Esophagus mucosa (tissue), 1 donor: ENCODE results near the gene PKP2. TPM values are rescaled to one million over a fixed set of nuclear protein-coding genes. Genes with fewer than 3 reads are reported as not detected.

Experiments used
- ATAC-seq: fragments of 200-7000 bp; cut with Tn5 transposase; one replicate; pipeline ENCODE4 v1.9.1; 2020
- total RNA-seq: library from RNA; stranded (reverse); gene quantifications from one replicate; pipeline ENCODE4 v1.2.4, GENCODE V29; 2023
- donor health status: DM: yes; HTN: yes; CAD: no.

Gene PKP2
- total RNA-seq, 1 donor from 2014 or later, result 13.7 TPM

DNA sequence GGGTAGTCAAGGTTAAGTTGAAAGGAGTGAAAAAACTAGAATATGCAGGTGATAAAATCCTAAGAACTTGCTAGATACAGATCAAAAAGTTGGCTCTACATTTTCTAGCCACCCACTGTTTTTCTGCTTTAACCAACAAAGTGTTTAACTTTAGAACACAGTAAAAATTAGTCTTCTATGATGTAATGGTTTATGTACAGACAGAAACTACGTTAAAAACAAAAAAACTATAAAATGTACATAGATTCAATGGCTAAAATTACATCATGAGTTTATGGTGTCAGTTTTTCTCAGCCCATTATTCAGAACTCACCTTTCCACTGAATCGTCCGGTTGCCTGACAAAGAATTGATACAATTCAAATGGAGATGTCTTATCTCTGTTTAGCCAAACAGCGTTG is 143.0 kb downstream of the PKP2 start:
- ATAC-seq, result no peak

DNA sequence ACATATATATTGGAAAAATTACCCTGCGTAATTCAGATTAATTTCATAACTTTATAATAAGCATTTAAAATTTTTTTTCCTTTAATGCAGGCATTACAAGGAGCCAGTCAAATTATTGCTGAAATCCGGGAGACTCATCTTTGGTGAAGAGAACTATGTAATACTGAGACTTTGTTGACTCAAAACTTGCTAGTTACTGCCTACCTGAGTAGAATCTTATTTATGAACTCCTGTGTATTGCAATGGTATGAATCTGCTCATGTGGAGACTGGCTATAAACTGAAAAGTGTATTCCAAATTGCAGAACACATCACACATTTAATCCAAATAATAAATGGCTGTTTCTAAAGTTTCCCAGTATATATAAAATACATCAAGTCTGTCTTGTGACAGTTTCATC is 153.3 kb downstream of the PKP2 start:
- no peak for ATAC-seq

DNA sequence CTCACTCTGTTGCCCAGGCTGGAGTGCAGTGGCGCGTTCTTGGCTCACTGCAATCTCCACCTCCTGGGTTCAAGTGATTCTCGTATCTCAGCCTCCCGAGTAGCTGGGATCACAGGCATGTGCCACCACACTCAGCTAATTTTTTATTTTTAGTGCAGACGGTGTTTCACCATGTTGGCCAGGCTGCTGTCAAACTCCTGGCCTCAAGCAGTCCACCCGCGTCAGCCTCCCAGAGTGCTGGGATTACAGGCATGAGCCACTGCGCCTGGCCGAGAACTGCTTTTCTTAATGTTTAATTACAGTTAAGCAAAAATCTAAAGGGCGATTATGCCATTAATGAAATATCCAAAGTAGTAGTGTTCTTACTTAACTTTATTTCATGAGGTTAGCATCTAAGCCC is 154.4 kb downstream of the PKP2 start:
- no peak for ATAC-seq

Other genes with a start within 250 kb of the PKP2 start
- 49.1 TPM for gene DNM1L, start 217.5 kb downstream of the PKP2 start, total RNA-seq
- gene YARS2, start 140.9 kb downstream of the PKP2 start, total RNA-seq, result 13.5 TPM